ENCODE measurements around the gene TMEM89. TPM values are rescaled to one million over a fixed set of nuclear protein-coding genes. Genes with fewer than 3 reads are reported as not detected.

Gene TMEM89
- total RNA-seq, 1 donor from 2014 or later: not detected

- no peak for ATAC-seq
- no peak for DNase-seq
- intact Hi-C loops (cut with micrococcal nuclease): no loop called here
Observed at GRCh38 chr3:48623851-48624547, 2.4 kb upstream of the TMEM89 start.

DNA sequence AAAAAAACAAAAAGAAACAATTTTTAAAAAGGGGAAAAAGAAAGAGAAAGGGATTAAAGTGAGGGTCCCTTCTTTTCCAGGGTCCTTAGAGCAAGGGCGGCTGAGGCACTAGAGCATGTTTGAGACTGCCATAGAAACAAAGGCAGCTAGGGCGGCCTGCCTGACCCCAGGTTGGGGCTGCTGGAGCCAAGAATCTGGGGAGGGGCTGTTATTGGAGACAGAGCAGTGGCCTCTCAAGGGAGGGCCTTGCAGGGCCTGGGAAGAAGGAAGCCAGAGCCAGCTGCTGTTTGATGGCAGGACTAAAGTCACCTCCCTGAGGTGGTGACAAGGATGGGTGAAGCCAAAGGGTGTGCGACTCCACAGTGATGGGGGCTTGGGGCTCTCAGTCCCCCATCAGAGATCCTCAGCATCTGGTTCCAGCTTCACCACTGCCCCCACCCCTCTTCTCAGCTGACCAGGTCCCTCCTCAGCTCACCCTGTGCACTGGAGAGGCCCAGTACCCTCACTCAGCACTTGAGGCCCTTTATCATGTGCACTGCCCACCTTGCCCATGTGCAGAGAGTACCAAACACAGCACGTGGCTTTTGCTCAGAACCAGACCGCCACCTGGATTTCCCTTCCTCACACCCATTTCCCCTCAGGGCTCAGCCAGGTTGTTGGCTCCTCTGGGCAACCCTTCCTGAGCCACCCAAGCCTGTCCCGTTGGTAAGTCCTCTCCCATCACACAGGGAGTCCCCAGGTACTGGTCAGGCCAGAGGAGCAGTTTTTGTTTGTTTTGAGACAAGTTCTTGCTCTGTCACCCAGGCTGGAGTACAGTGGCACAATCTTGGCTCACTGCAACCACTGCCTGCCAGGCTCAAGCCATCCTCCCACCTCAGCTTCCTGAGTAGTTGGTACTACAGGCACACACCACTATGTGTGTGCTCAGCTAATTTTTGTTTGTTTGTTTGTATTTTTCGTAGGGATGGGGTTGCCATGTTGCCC lies 1.7 kb downstream of the TMEM89 start:
- ATAC-seq (no peak), DNase-seq (no peak)
- intact Hi-C loops (cut with micrococcal nuclease): no loop called here

DNA sequence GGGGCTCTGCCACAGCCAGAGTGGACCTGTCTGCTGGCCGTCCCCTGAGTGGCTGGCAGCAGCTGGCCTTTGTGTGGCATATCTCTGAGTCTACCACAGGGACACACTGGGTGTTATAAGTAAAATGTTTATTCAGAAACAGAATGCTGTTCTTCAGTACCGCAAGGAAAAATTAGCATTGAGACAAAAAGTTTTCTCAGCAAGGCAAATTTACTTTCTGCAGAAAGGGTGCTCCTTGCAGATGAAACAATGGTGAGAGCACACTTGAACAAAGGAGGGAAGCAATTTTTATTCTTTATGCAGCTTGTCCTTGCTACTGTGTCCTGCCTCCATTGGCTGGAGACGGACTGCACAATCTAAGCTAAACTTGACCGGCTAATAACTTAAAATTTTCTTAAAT lies 4.0 kb downstream of the TMEM89 start:
- ATAC-seq: no peak
- intact Hi-C loops (cut with micrococcal nuclease): no loop called here
- no peak for DNase-seq

DNA sequence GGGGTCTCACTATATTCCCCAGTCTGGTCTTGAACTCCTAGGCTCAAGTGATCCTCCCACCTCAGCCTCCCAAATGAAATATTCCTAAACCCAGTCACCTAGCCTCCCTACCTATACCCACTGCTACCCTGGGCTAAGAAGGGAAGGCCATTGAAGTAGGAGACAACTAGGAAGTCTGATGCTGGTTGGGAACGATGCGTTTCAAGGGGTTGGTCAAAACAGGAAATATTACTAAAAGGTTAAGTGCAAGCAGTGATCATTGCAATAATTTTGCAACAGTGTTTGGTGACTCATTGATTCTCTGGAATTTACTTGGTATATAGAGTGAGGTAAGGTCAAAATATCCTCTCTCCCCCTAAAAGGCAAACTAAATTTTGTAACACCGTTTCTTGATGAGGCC lies 7.5 kb downstream of the TMEM89 start:
- intact Hi-C loops (cut with micrococcal nuclease): no loop called here
- ATAC-seq: no peak
- DNase-seq: no peak

DNA sequence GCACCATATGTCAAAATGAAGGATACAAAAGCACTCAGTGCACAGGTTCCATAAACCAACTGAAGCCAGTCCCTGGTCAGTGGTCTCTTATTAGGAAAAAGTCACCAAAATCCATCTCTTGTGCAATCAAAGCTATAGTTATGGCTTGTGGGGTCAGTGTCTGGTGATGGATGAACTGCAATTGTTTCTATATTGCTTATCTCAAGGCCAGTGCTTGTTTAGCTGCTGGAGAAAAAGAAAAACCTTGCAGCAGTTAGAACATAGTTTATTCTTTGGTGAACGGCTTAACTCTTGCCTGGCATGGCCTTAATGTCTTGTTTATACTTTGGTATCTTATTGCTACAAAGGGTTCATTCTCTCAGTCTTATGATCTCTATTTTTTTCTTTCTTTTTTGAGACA lies 9.3 kb downstream of the TMEM89 start:
- intact Hi-C loops (cut with micrococcal nuclease): no loop called here
- ATAC-seq (no peak), DNase-seq (no peak)

DNA sequence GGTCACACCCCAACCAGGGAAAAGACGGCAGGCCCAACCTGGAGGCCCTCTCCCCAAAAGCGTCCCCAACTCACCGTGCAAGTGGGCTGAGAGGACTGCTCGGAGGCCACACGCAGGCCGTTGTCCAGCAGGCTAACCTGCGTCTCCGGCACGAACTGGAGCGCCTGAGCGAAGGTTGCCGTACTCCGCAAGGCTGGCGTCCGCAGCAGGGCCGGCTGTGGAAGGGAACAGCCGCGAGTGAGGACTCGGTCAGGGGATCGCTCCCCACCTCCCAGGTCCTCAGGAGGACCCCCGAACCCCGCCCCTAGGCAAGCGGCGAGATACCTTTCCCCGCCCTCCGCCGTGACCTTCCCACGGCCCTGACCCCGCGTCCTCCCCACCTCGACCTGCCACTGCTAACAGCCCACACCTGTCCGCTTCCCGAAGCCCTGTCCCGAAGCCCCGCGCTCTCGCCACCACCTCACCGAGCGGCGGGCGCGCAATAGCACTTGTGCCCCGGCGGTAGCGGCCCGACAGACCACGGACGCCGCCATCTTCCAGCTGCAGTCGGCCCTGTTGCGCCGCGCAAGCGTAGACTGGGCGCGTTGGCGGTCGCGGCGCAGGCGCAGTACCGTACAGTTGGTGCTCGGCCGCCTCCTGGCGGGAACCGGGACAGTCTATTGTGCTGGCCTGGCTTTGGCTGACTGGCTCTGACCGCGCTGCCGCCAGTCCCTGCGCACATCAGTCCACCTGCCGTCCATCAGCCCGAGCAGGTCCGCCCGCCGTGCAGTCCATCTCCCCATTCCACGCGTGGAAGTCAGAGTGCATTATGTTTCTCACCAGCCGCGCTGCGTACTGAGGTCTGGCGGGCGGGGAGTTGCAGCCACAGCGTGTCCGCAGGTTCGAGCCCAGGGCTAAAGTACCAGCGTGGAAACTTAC lies 12.2 kb downstream of the TMEM89 start, which contains the start of gene UQCRC1:
Gene UQCRC1, minus strand, starts transcription at position 559 of the 918 bp plus-strand sequence. Its CDS starts 26 bp downstream, at position 533.
- ATAC-seq (peak; percentile 99), DNase-seq (peak; percentile 96)
- intact Hi-C loops (cut with micrococcal nuclease): no loop called here

DNA sequence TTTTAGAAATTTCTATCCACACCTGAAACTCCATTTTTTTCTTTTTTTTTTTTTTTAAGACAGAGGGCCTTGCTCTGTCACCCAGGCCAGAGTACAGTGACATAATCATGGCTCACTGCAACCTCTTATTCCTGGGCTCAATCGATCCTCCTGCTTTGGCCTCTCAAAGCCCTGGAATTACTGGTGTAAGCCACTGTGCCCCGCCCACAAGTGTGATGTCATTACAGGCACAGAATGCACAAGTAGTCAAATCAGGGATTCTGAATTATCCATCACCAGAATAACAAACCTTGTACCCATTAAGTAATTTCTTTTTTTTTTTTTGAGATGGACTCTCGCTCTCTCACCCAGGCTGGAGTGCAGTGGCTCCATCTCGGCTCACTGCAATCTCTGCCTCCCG lies 14.1 kb downstream of the TMEM89 start:
- ATAC-seq (no peak), DNase-seq (no peak)
- intact Hi-C loops (cut with micrococcal nuclease): no loop called here

DNA sequence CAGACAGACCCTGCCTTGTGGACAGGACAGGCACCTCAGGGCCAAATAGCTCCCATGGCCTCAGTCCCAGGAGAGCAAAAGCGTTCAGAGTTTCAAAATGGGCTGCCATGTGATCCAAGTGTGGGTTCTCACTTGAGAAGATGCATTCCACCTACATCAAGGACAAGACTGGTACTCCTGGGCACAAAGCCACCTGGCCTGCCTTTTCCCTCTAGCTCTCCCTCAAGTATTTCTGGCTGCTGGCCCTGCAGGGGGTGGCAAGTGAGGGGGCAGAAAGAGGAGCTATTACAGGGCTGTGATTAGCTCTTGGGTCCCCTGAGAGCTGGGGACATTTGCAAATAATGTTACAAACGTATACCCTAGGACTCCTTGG lies 20.0 kb downstream of the TMEM89 start:
- DNase-seq (peak; percentile 88), ATAC-seq (peak; percentile 55)
- intact Hi-C loops (cut with micrococcal nuclease): no loop called here

GRCh38 chr3:48600711-48601621 lies 20.6 kb downstream of the TMEM89 start:
- ATAC-seq: no peak
- no peak for DNase-seq
- intact Hi-C loops (cut with micrococcal nuclease): no loop called here

DNA sequence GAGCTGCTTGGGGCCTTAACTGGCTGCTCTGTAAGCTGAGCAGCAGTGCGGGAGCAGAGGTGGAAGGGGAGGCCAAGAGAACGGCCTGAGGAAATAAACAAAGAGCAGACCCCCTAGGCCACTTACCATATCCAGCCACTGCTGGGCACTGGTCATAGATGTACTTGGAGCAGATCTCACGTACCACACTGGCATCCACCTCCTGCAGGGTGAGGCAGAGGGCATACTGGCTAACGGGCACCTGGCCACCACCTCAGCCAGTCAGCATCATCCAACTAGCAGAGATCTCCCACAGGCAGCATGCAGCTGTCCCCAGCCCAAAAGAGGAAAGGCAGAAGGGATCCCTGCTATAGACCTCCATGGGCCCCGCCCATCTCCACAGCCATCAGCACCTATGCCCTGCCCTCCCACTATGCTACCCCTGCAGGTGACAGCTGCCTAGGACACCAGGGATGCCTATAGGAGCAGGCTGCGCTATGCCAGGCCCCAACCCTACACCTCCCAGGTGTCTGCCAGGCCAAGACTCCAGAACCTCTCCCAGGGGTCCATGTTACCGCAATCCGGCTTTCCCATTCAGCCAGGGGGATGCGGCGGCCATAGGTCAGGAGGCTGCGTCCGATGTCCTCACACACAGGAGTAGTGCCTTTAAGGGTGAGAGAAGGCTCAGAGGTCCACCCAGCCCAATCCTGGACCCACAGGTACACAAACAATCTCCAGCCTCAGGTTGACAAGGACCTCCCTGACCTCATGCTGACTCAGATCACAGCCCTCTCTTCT lies 21.9 kb downstream of the TMEM89 start:
- ATAC-seq (no peak), DNase-seq (no peak)
- intact Hi-C loops (cut with micrococcal nuclease): no loop called here

DNA sequence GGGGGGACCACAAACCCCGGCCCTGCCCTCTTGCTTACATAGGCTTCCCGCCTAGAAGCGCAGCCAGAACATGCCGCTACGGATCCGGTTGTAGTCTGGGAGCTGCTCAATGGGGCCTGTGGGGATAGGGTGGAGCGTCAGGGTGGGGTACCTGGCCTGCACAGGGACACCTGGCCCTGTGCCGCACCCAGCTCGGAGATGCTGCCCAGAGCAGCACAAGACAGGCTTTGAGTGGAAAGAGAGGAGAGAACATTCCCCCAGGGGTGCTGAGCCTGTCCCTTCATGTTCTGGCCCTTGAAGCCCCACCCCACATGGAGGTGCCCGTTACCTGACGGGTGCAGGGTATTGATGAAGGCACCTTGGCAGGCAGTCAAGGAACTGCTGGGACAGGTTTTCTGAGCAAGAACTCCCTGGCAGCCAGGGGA lies 22.5 kb downstream of the TMEM89 start:
- ATAC-seq (no peak), DNase-seq (peak; percentile 46)
- intact Hi-C loops (cut with micrococcal nuclease): no loop called here

GRCh38 chr3:48598323-48599076 lies 23.1 kb downstream of the TMEM89 start:
- intact Hi-C loops (cut with micrococcal nuclease): no loop called here
- ATAC-seq: peak; percentile 76
- DNase-seq: peak; percentile 80

DNA sequence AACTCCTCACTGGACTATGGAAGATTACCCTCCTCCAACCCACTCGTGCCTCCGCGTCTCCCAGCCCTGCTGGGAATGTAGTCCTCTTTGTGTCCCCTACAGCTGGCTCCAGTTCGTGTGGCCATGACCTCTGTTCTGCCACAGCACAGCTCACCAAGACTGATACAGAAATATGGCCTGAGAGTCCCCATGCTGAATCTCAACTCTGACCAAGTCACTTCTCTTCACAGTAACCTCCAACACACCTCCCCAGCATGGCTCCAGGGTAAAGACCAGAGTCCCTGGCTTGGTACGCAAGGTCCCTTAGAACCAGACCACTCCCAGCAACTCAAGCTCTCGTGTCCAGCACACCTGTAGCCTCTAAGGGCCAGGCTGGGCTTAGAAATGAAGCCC lies 24.2 kb downstream of the TMEM89 start:
- intact Hi-C loops (cut with micrococcal nuclease): no loop called here
- no peak for DNase-seq
- ATAC-seq: peak; percentile 3

GRCh38 chr3:48596676-48597407 lies 24.7 kb downstream of the TMEM89 start:
- intact Hi-C loops (cut with micrococcal nuclease): no loop called here
- DNase-seq: no peak
- ATAC-seq: no peak

- intact Hi-C loops (cut with micrococcal nuclease): no loop called here
- no peak for ATAC-seq
- no peak for DNase-seq
Observed at GRCh38 chr3:48596157-48596556, 25.4 kb downstream of the TMEM89 start.

DNA sequence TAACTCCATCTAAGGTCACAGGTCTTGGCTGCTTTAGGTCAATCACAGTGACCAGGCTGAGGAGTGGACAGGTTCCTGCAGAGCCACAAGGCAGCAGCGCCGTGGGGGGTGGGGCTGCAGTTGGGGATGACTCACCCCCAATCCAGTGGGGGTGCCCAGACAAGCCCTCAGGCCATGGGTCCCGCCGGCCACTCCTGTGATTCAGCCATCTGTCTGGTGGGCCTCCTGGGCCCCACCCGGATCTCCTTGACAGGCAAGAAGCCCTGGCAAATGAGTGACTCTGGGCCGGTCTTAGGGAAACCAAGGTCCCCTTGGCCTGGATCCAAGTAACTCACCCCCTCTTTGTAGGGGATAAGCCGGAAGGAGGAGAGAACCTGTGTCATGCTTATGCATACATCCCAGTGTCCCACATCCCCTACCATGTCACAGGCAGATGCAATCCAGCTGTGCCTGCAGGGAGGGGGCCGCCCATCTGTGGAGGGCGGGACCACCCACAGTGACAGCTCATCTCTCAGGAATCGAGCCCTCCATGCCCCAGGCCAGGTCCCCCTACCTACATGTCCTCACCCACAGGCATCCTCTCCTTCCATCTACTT lies 25.9 kb downstream of the TMEM89 start:
- no peak for ATAC-seq
- peak; percentile 54 for DNase-seq

More for the DNA sequence above, 25.9 kb downstream of the TMEM89 start:
- intact Hi-C loops (cut with micrococcal nuclease): no loop called here

Measured in left ventricle myocardium superior (tissue), 1 donor.